ENCODE results near the gene ZNF165. TPM values are rescaled to one million over a fixed set of nuclear protein-coding genes. Genes with fewer than 3 reads are reported as not detected.
"Not testable (repeated sequence)": the region's sequence is repeated elsewhere in the genome, so short reads cannot be mapped to it uniquely, and the experiment has no call there.

ZNF165 gene
- 0.27 and 0.30 TPM in 2 replicates for total RNA-seq
- 0.03 and 0.11 TPM in 2 replicates for polyA plus RNA-seq
- polyA plus RNA-seq (2011; cell fraction: cytosol; rRNA removed), result 0.14 and 0.24 TPM in 2 replicates
- polyA plus RNA-seq (2011; cell fraction: nucleus; rRNA removed), result 0.20 and 0.26 TPM in 2 replicates
- 0.29 TPM in 1 of 2 replicates, not detected in the other for polyA plus RNA-seq (2012)
- 0.28 TPM in 1 of 2 replicates, not detected in the other for polyA minus RNA-seq
- polyA minus RNA-seq (2011; cell fraction: cytosol; rRNA and poly(A)+ RNA removed), result 1.6 TPM
- polyA minus RNA-seq (2011; cell fraction: nucleus; rRNA and poly(A)+ RNA removed), result 0.34 and 0.43 TPM in 2 replicates
- percentile 31 among the genes with signal in this experiment for Bru-seq, nascent RNA
- percentile 20 among the genes with signal in this experiment for BruChase-seq, experiment 1, labeled RNA remaining after a 6-hour chase
- BruChase-seq, experiment 2, labeled RNA remaining after a 2-hour chase, result percentile 30 among the genes with signal in this experiment
- long read RNA-seq, partial matches to known transcripts, result 0 of 1 reads
- long read RNA-seq, other reads (novel, unspliced or antisense), result 1 of 1 reads

DNA sequence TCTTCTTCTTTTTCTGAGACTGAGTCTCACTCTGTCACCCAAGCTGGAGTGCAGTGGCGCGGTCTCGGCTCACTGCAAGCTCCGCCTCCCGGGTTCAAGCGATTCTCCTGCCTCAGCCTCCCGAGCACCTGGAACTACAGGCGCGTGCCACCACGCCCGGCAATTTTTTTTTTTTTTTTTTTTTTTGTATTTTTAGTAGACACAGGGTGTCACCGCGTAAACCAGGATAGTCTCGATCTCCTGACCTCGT lies at the start of gene ZNF165:
Gene ZNF165 (plus strand): TSS at position 188 of the 250 bp plus-strand sequence. CDS start 4,913 bp downstream, outside the sequence.
- FAIRE-seq; dilution Hi-C loops (cut with MboI; ENCODE audit: extremely low pct_ligation_motif_present, low sequenced_read_pairs): not testable (repeated sequence)
- BruUV-seq (replicated peaks), result TSS peak; percentile 40

DNA sequence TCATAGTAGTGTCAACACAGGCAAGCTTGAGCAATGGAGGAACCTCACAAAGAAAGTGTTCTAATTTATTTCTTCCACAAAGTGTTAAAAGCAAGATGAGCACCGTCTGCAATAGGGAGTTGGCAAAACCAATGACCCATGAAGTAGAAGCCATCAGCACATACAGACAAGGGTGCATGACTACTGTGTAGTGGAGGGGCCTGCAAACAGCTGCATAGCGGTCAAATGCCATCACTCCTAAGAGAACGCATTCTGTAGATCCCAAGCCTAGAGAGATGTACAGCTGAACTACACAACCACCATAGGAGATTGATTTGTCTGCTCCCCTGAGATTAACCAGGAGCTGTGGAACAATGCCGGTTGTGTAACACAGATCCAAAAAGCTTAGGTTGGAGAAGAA lies 26.8 kb upstream of the ZNF165 start:
- Histone ChIP-seq H3K4me3 (replicated peaks in 1 of 3; ENCODE audit: insufficient read depth in 1 of 3, low read depth in 1 of 3, low read length in 3 of 3) (no peak overlapping the region), H2AFZ (ENCODE audit: low read depth, low read length) (no peak overlapping the region), H3K9me3 (replicated peaks; ENCODE audit: control insufficient read depth, insufficient read depth, low read length) (no peaks in the 10 kb centered on the region), H3K9ac (replicated peaks; ENCODE audit: extremely low read depth, insufficient read depth, low read length) (no peak overlapping the region), H4K20me1 (replicated peaks; ENCODE audit: control insufficient read depth, extremely low read depth, insufficient read depth, low read length) (no peaks in the 10 kb centered on the region), H3K36me3 (ENCODE audit: control insufficient read depth in 2 of 2, extremely low read depth in 1 of 2, insufficient read depth in 2 of 2, low read length in 2 of 2) (no peaks in the 10 kb centered on the region), H3K27ac (ENCODE audit: insufficient read depth, low read depth, low read length) (no peak overlapping the region), H3K79me2 (ENCODE audit: control insufficient read depth, insufficient read depth, low read length) (no peaks in the 10 kb centered on the region), H3K9me1 (replicated peaks; ENCODE audit: control insufficient read depth, extremely low read depth, insufficient read depth, low read length) (no peaks in the 10 kb centered on the region), H3K27me3 (ENCODE audit: control insufficient read depth in 2 of 2, insufficient read depth in 2 of 2, low read length in 2 of 2) (peaks cover 0 to 2% of the 10 kb centered on the region in 2 experiments), H3K4me2 (ENCODE audit: insufficient read depth, low read length) (no peak overlapping the region), H3K4me1 (ENCODE audit: control insufficient read depth, extremely low read depth, insufficient read depth, low read length) (no peaks in the 10 kb centered on the region)
- CTCF ChIA-PET, result interaction anchor here (0.9 kb wide), 1 partner anchor 8 kb away, joined by 3 read pairs; no protein-coding TSS in a partner anchor
- FAIRE-seq, result no peak
- POLR2A ChIA-PET, result no interaction called here
- no peak for TF ChIP-seq POLR2A (IDR thresholded peaks at IDR 0.05; ENCODE audit: low read depth, low read length)
- no peak for TF ChIP-seq EZH2 (IDR thresholded peaks at IDR 0.05; ENCODE audit: borderline replicate concordance, low read depth, low read length, severe bottlenecking)
- TF ChIP-seq, protein P1, sequence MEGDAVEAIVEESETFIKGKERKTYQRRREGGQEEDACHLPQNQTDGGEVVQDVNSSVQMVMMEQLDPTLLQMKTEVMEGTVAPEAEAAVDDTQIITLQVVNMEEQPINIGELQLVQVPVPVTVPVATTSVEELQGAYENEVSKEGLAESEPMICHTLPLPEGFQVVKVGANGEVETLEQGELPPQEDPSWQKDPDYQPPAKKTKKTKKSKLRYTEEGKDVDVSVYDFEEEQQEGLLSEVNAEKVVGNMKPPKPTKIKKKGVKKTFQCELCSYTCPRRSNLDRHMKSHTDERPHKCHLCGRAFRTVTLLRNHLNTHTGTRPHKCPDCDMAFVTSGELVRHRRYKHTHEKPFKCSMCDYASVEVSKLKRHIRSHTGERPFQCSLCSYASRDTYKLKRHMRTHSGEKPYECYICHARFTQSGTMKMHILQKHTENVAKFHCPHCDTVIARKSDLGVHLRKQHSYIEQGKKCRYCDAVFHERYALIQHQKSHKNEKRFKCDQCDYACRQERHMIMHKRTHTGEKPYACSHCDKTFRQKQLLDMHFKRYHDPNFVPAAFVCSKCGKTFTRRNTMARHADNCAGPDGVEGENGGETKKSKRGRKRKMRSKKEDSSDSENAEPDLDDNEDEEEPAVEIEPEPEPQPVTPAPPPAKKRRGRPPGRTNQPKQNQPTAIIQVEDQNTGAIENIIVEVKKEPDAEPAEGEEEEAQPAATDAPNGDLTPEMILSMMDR (IDR thresholded peaks at IDR 0.05; ENCODE audit: extremely low read depth in 1 of 2, insufficient read depth in 1 of 2, low read depth in 1 of 2, low read length in 2 of 2), result no peak
- TF ChIP-seq POLR2AphosphoS5 (IDR thresholded peaks at IDR 0.05; ENCODE audit: insufficient read depth, low read depth, low read length), result no peak
- TF ChIP-seq JUN (IDR thresholded peaks at IDR 0.05; ENCODE audit: borderline replicate concordance, insufficient read depth, insufficient read length, low read depth), result no peak
- no peak for TF ChIP-seq GATA2 (IDR thresholded peaks at IDR 0.05; ENCODE audit: insufficient read depth, insufficient read length, low read depth, low read length)
- TF ChIP-seq MYC (IDR thresholded peaks at IDR 0.05; ENCODE audit: low read depth, low read length), result no peak
- TF ChIP-seq, protein P2, sequence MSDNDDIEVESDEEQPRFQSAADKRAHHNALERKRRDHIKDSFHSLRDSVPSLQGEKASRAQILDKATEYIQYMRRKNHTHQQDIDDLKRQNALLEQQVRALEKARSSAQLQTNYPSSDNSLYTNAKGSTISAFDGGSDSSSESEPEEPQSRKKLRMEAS (IDR thresholded peaks at IDR 0.05; ENCODE audit: insufficient read depth, insufficient read length), result no peak
- TF ChIP-seq FOS (IDR thresholded peaks at IDR 0.05; ENCODE audit: borderline replicate concordance, insufficient read depth, low read length), result no peak
- dilution Hi-C loops (cut with MboI; ENCODE audit: extremely low pct_ligation_motif_present, low sequenced_read_pairs) (no loop called here), intact Hi-C loops (cut with micrococcal nuclease) (no loop called here)
- no peak for DNase-seq (ENCODE audit: low read depth, low spot score)
- BruUV-seq (replicated peaks), result no TSS peak

More for the DNA sequence above, at the start of gene ZNF165:
- POLR2A ChIA-PET, result interaction anchor here (0.6 to 0.7 kb wide), 2 partner anchors 61 to 276 kb away, joined by 3 read pairs; partner anchors contain the start of gene ZKSCAN8
- not testable (repeated sequence) for H3K36me3 ChIP-seq (ENCODE audit: control insufficient read depth in 2 of 2, extremely low read depth in 1 of 2, insufficient read depth in 2 of 2, low read length in 2 of 2); H4K20me1 ChIP-seq (replicated peaks; ENCODE audit: control insufficient read depth, extremely low read depth, insufficient read depth, low read length); H3K4me1 ChIP-seq (ENCODE audit: control insufficient read depth, extremely low read depth, insufficient read depth, low read length); H3K27me3 ChIP-seq (ENCODE audit: control insufficient read depth in 2 of 2, insufficient read depth in 2 of 2, low read length in 2 of 2); H3K79me2 ChIP-seq (ENCODE audit: control insufficient read depth, insufficient read depth, low read length); H3K9me1 ChIP-seq (replicated peaks; ENCODE audit: control insufficient read depth, extremely low read depth, insufficient read depth, low read length); H3K9me3 ChIP-seq (replicated peaks; ENCODE audit: control insufficient read depth, insufficient read depth, low read length)
- Histone ChIP-seq H3K4me2 (ENCODE audit: insufficient read depth, low read length) (peak within 1 kb of the TSS; percentile 50), H3K4me3 (replicated peaks in 1 of 3; ENCODE audit: insufficient read depth in 1 of 3, low read depth in 1 of 3, low read length in 3 of 3) (peak within 1 kb of the TSS; percentile 1 to 73 (median 64)), H2AFZ (ENCODE audit: low read depth, low read length) (peak within 1 kb of the TSS; percentile 76), H3K9ac (replicated peaks; ENCODE audit: extremely low read depth, insufficient read depth, low read length) (peak within 1 kb of the TSS; percentile 90), H3K27ac (ENCODE audit: insufficient read depth, low read depth, low read length) (peak within 1 kb of the TSS; percentile 87)
- intact Hi-C loops (cut with micrococcal nuclease), result loop anchor here (1.0 to 5.0 kb wide), 8 partner anchors 24 to 318 kb away; partner anchors contain the start of genes PGBD1, ZSCAN12 and ZSCAN9
- peak; percentile 2 for DNase-seq (ENCODE audit: low read depth, low spot score)
- CTCF ChIA-PET, result interaction anchor here (1.6 to 2.2 kb wide), 2 partner anchors 24 to 276 kb away, joined by 4 to 6 read pairs; no protein-coding TSS in a partner anchor

Data from endothelial cell of umbilical vein (primary cell).